ENCODE data around the gene COQ8A. TPM values are rescaled to one million over a fixed set of nuclear protein-coding genes. Genes with fewer than 3 reads are reported as not detected.

The COQ8A gene
- polyA plus RNA-seq, 1 donor from 2014 or later: 13.2 TPM

GRCh38 chr1:226904772-226905171, 35.3 kb upstream of the COQ8A start:
- Histone ChIP-seq H3K27ac (ENCODE audit: low read length) (no peak overlapping the region), H3K27me3 (ENCODE audit: insufficient read depth, low read depth, low read length) (no peaks in the 10 kb centered on the region), H3K4me2 (ENCODE audit: low read length) (no peak overlapping the region), H3K4me3 (ENCODE audit: low read length) (no peak overlapping the region), H4K20me1 (ENCODE audit: insufficient read depth) (no peaks in the 10 kb centered on the region), H3K9me3 (ENCODE audit: low read length) (no peaks in the 10 kb centered on the region), H3K9me2 (ENCODE audit: insufficient read depth, low read length) (no peaks in the 10 kb centered on the region), H3K9ac (ENCODE audit: low read length) (no peak overlapping the region), H3F3A (ENCODE audit: insufficient read depth, low read length, poor library complexity, severe bottlenecking) (no peaks in the 10 kb centered on the region), H3K79me2 (replicated peaks; ENCODE audit: insufficient read depth, low read length) (no peaks in the 10 kb centered on the region), H2AFZ (ENCODE audit: low read depth, low read length) (no peak overlapping the region), H3K36me3 (ENCODE audit: insufficient read depth, low read length) (no peaks in the 10 kb centered on the region)
- TF ChIP-seq SMC3 (conservative IDR thresholded peaks at IDR 0.05; ENCODE audit: poor library complexity): no peak
- TF ChIP-seq MXI1 (conservative IDR thresholded peaks at IDR 0.05; ENCODE audit: poor library complexity, severe bottlenecking): no peak
- no peak for TF ChIP-seq EZH2 (IDR thresholded peaks at IDR 0.05; ENCODE audit: borderline replicate concordance, insufficient read depth, low read length, poor library complexity, severe bottlenecking)
- TF ChIP-seq CTCF (IDR thresholded peaks at IDR 0.05; ENCODE audit: poor library complexity, severe bottlenecking): no peak
- no peak for TF ChIP-seq RAD21 (conservative IDR thresholded peaks at IDR 0.05)
- no peak for TF ChIP-seq TAF1 (IDR thresholded peaks at IDR 0.05; ENCODE audit: low read depth)
- no peak for TF ChIP-seq EP300 (conservative IDR thresholded peaks at IDR 0.05; ENCODE audit: poor library complexity, severe bottlenecking)
- TF ChIP-seq REST (IDR thresholded peaks at IDR 0.05; ENCODE audit: borderline replicate concordance): no peak
- no peak for TF ChIP-seq POLR2AphosphoS5 (IDR thresholded peaks at IDR 0.05)

- no peak overlapping the region for H3K4me2 ChIP-seq (ENCODE audit: low read length)
- H3K27me3 ChIP-seq (ENCODE audit: insufficient read depth, low read depth, low read length): no peaks in the 10 kb centered on the region
- no peak overlapping the region for H3K4me3 ChIP-seq (ENCODE audit: low read length)
- H2AFZ ChIP-seq (ENCODE audit: low read depth, low read length): no peak overlapping the region
- no peaks in the 10 kb centered on the region for H3F3A ChIP-seq (ENCODE audit: insufficient read depth, low read length, poor library complexity, severe bottlenecking)
- no peaks in the 10 kb centered on the region for H3K9me2 ChIP-seq (ENCODE audit: insufficient read depth, low read length)
- H3K79me2 ChIP-seq (replicated peaks; ENCODE audit: insufficient read depth, low read length): no peaks in the 10 kb centered on the region
- TF ChIP-seq REST (IDR thresholded peaks at IDR 0.05; ENCODE audit: borderline replicate concordance): no peak
- TF ChIP-seq MXI1 (conservative IDR thresholded peaks at IDR 0.05; ENCODE audit: poor library complexity, severe bottlenecking): no peak
- no peak for TF ChIP-seq EP300 (conservative IDR thresholded peaks at IDR 0.05; ENCODE audit: poor library complexity, severe bottlenecking)
- TF ChIP-seq RAD21 (conservative IDR thresholded peaks at IDR 0.05): no peak
- TF ChIP-seq CTCF (IDR thresholded peaks at IDR 0.05; ENCODE audit: poor library complexity, severe bottlenecking): no peak
- no peak for TF ChIP-seq POLR2AphosphoS5 (IDR thresholded peaks at IDR 0.05)
- no peak for TF ChIP-seq SMC3 (conservative IDR thresholded peaks at IDR 0.05; ENCODE audit: poor library complexity)
- TF ChIP-seq EZH2 (IDR thresholded peaks at IDR 0.05; ENCODE audit: borderline replicate concordance, insufficient read depth, low read length, poor library complexity, severe bottlenecking): no peak
- no peak for TF ChIP-seq TAF1 (IDR thresholded peaks at IDR 0.05; ENCODE audit: low read depth)
- no peaks in the 10 kb centered on the region for H3K9me3 ChIP-seq (ENCODE audit: low read length)
- H3K36me3 ChIP-seq (ENCODE audit: insufficient read depth, low read length): no peaks in the 10 kb centered on the region
- H3K9ac ChIP-seq (ENCODE audit: low read length): no peak overlapping the region
- no peak overlapping the region for H3K27ac ChIP-seq (ENCODE audit: low read length)
- no peaks in the 10 kb centered on the region for H4K20me1 ChIP-seq (ENCODE audit: insufficient read depth)
Measured at GRCh38 chr1:226908419-226908818, 31.7 kb upstream of the COQ8A start.

Data from neural cell (in vitro differentiated cells).